ENCODE results near the gene SMYD5.

GRCh38 chr2:73268830-73269685 is 55.0 kb downstream of the SMYD5 start:
- no peak for TF ChIP-seq POLR2AphosphoS5 (IDR thresholded peaks at IDR 0.05)
- no peak for TF ChIP-seq POLR2A (IDR thresholded peaks at IDR 0.05)
- no peak for TF ChIP-seq CTCF (IDR thresholded peaks at IDR 0.05)
